A673 (cell line): ENCODE measurements around the gene ATG4D.

Source experiments
- CTCF ChIP-seq: fragments of 300-800, 200-600 bp; sonication (generic); conservative IDR thresholded peaks from 2 replicates; pipeline ENCODE4 v1.5.1; 2017; ENCODE audit warnings: low read depth, mild to moderate bottlenecking, antibody characterized with exemption, low read length, moderate library complexity, mixed read lengths
- EZH2 ChIP-seq: fragments of 200-600 bp; sonication (generic); IDR thresholded peaks from 2 replicates; pipeline ENCODE4 v1.6.1; 2017; ENCODE audit warnings: borderline replicate concordance, low read depth, mild to moderate bottlenecking, mixed read lengths, antibody characterized with exemption, low read length; ENCODE audit not compliant: poor library complexity, severe bottlenecking

GRCh38 chr19:10543059-10543419, 665 bp upstream of the ATG4D start:
- no peak for TF ChIP-seq CTCF
- no peak for TF ChIP-seq EZH2
